Stimulated activated CD8-positive, alpha-beta memory T cell treated with anti-CD3 and anti-CD28 coated beads, Interleukin-2, amount 100 ng/mL, for 1 hour (primary cell): ENCODE results near the gene BICD1.
"Not testable (repeated sequence)": the region's sequence is repeated elsewhere in the genome, so short reads cannot be mapped to it uniquely, and the experiment has no call there.

ENCODE experiments used
- DNase-seq, 2 donors: peaks; one replicate each; pipeline ENCODE4 v3.0.0-alpha.2; 2020; ENCODE audit warnings: low read depth in 2 of 2

Gene BICD1

GRCh38 chr12:32146074-32146873, 39.6 kb downstream of the BICD1 start:
- no peak for DNase-seq

GRCh38 chr12:32148372-32148771, 41.7 kb downstream of the BICD1 start:
- no peak for DNase-seq

- DNase-seq = no peak
These were observed 42.8 kb downstream of the BICD1 start for GRCh38 chr12:32149489-32149888.

- DNase-seq = no peak
These were observed 44.4 kb downstream of the BICD1 start for GRCh38 chr12:32151086-32151485.

GRCh38 chr12:32151552-32151951, 44.9 kb downstream of the BICD1 start:
- DNase-seq = no peak

GRCh38 chr12:32155041-32155440, 48.4 kb downstream of the BICD1 start:
- no peak for DNase-seq

GRCh38 chr12:32155961-32156529, 49.4 kb downstream of the BICD1 start:
- DNase-seq = no peak

GRCh38 chr12:32158525-32158924, 51.9 kb downstream of the BICD1 start:
- no peak for DNase-seq

- DNase-seq = no peak
These were observed 52.7 kb downstream of the BICD1 start for GRCh38 chr12:32159381-32159780.

- no peak for DNase-seq
These were observed 53.3 kb downstream of the BICD1 start for GRCh38 chr12:32159925-32160324.

- DNase-seq = no peak
These were observed 54.4 kb downstream of the BICD1 start for GRCh38 chr12:32161058-32161457.

GRCh38 chr12:32163596-32163995, 56.9 kb downstream of the BICD1 start:
- DNase-seq = no peak

- no peak for DNase-seq
These were observed 59.9 kb downstream of the BICD1 start for GRCh38 chr12:32166510-32166909.

- no peak for DNase-seq
These were observed 63.9 kb downstream of the BICD1 start for GRCh38 chr12:32170437-32170998.

- DNase-seq = no peak
These were observed 64.6 kb downstream of the BICD1 start for GRCh38 chr12:32171211-32171610.

GRCh38 chr12:32176606-32177005, 70.0 kb downstream of the BICD1 start:
- no peak for DNase-seq

GRCh38 chr12:32178341-32179010, 71.8 kb downstream of the BICD1 start:
- no peak for DNase-seq

GRCh38 chr12:32179011-32179395, 72.4 kb downstream of the BICD1 start:
- DNase-seq = no peak

GRCh38 chr12:32181498-32182175, 75.0 kb downstream of the BICD1 start:
- no peak for DNase-seq

- no peak for DNase-seq
These were observed 77.0 kb downstream of the BICD1 start for GRCh38 chr12:32183650-32184049.

GRCh38 chr12:32187127-32187526, 80.5 kb downstream of the BICD1 start:
- DNase-seq = not testable (repeated sequence)

- DNase-seq = no peak
These were observed 84.8 kb downstream of the BICD1 start for GRCh38 chr12:32191445-32191844.
